GM12872 (cell line): Measurements from ENCODE around the gene MCOLN1.

Source experiments
- CTCF ChIP-seq: IDR thresholded peaks from 3 replicates; pipeline ENCODE4 v1.5.1; 2011; ENCODE audit warnings: low read depth, mild to moderate bottlenecking, low read length, moderate library complexity; ENCODE audit not compliant: insufficient read depth

Gene MCOLN1

GRCh38 chr19:7541828-7542443, 19.5 kb downstream of the MCOLN1 start:
- no peak for TF ChIP-seq CTCF

- TF ChIP-seq CTCF: no peak
Observed at GRCh38 chr19:7542556-7543348, 20.3 kb downstream of the MCOLN1 start.

- TF ChIP-seq CTCF: no peak
Observed at GRCh38 chr19:7544626-7545025, 22.2 kb downstream of the MCOLN1 start.

- no peak for TF ChIP-seq CTCF
Observed at GRCh38 chr19:7545300-7545699, 22.9 kb downstream of the MCOLN1 start.

GRCh38 chr19:7545904-7546303, 23.5 kb downstream of the MCOLN1 start:
- no peak for TF ChIP-seq CTCF

GRCh38 chr19:7547159-7547558, 24.7 kb downstream of the MCOLN1 start:
- TF ChIP-seq CTCF: no peak

GRCh38 chr19:7549429-7550148, 27.2 kb downstream of the MCOLN1 start:
- no peak for TF ChIP-seq CTCF
